HG02798 (cell line): Measurements from ENCODE around the gene CRYBG2.

Experiments used
- ATAC-seq: cut with Tn5 transposase; IDR thresholded peaks from one replicate; pipeline ENCODE4 v1.9.1; 2021; ENCODE audit warnings: mild to moderate bottlenecking; ENCODE audit not compliant: unreplicated experiment, poor library complexity

The CRYBG2 gene

DNA sequence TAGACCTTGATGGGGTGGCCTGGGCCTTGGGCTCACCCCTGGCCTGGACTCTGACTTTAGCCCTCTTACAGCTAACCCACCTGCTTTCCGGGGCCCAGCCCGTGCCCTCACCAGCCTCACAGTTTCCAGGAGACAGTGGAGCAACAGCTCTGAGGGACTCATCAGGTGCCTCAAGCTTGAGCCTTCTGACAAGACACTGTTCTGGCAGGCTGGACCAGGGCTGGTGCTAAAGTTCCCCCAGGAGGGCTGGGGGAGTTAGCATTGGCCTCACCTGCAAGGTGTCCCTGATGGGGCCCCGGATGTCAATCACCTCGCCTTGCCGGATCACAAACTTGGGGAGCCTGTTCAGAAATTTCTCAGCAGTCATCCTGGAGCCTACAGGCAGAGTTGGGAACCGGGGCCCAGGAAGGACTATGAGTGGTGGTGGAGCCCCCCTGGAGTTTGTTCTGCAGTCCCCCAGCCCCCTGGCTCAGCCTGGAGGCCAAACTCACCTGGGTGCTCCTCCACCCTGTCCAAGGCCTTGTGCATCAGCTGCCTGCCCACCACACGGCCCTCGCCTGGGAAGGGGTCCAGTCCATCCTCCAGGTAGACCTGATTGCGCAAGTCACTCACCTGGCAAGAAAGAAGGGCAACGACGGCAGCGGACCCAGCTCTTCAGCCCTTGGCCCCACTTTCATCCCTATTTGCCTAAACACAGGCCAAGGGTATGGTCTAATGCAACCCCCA is 69.9 kb downstream of the CRYBG2 start:
- no peak for ATAC-seq

DNA sequence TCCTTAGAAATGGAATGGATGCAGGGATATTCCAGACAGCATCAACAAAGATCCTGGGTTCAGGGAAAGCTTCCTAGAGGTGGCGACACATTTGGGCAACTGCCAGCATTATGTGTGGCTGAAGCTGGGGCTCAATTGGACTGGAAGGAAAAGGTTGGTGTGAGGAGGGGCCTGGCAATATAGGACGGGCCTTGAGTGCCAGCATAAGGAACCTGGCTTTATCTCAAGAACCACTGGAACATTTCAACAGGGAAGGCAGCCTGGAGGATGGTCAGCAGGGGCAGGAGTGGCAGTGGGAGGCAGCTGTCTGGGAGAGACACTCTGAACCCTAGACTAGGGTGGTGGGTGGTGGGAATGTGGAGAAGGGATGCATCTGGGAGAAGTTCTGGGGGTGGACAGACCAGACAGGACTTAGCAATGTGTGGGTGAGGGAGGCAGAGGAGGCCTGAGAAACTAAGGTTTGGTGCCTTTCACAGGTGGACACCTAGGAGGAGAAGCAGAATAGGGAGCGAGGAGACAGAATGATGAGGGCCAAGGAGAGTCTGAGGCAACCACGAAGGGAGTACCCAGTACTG is 70.6 kb downstream of the CRYBG2 start:
- ATAC-seq: no peak

DNA sequence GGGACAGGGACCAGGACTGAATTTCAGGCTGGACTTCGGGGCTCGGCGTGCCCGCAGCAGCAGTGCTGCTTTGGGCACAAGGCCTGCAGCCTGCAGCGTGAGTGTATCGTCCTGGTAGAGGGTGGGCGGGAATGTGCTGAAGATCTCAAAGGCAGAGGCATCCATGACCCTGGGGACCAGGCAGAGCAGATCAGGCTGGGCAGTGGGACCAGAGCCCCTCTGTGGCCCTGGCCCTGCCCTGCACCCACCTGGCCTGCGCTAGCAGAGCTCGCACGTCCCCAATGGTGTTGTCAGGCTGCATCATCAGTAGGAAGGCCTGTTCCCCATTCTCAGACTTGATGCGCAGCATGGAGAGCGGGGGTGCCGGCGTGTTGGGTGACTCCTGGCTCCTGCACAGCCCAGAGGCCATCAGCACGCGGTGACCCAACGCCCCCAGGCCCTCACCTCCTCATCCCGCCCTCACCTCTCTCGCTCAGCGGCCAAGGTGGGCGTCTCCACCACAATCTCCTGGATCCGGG is 71.5 kb downstream of the CRYBG2 start:
- ATAC-seq: no peak

DNA sequence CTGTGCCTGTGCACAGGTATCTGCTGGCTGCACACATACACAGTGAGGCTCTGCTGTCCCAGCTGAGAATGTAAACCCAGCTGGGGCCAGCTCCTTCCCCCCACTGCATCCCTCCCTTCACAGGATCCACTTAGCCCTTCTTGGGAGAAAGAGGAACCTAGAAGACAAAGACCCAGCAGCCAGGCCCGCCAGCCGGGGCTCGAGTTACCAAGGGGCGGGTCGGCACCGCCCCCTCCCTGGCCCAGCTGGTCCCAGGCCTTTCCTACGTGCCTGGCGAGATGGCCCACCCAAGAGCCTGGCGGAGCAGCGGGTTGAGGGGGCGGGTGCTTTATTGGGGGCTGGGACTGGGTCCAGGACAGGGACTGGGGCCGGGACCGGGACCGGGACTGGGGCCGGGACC is 72.0 kb downstream of the CRYBG2 start:
- ATAC-seq: no peak

DNA sequence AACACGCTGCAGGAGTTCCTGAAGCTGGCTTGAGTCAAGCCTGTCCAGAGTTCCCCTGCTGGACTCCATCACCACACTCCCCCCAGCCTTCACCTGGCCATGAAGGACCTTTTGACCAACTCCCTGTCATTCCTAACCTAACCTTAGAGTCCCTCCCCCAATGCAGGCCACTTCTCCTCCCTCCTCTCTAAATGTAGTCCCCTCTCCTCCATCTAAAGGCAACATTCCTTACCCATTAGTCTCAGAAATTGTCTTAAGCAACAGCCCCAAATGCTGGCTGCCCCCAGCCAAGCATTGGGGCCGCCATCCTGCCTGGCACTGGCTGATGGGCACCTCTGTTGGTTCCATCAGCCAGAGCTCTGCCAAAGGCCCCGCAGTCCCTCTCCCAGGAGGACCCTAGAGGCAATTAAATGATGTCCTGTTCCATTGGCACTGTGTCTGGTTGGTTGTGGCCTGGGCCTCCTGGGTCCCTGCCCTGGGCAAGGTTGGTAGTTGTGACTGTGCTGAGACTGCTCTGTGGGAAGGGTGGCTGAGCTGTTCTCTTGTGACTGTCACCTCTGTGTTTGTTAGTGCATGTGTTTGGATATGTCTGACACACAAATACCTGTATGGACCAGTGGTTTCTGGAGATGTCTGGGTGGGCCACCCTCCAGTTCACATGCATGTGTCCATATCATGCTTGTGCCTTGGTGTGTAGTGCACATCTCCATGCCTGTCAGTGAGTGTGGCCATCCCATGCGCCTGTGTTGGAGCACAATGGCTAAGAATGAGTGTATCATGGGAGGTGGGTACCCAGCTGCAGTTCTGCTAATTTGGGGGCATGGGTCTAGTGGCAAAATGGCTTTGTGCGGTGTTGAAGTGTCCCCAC is 72.6 kb downstream of the CRYBG2 start:
- ATAC-seq: no peak

DNA sequence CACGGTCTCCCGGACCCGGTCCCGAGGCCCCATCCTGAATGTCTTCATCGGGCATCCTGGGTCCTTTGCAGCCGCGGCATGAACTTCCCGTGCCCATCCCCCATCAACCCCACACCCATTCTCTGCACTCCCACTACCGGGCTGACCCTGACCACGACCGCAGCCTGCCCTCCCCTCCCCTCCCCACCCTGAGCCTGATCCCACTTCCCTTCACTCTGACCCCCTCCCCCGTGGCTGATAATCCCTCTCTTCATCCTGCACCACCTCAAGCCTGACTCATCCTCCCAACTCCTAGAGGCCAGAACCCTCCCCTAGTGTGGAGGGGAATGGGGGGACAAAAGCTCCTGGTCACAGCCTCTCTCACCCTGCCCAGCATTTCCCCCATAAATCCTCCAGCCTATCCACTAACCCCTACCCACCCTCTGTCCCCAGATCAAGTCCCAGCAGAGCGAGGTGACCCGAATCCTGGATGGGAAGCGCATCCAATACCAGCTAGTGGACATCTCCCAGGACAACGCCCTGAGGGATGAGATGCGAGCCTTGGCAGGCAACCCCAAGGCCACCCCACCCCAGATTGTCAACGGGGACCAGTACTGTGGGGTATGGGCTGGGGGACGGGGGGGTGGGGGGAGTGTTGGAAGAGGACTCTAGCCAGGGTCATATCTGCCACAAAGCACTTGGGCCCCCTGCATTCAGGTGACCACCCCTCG is 73.4 kb downstream of the CRYBG2 start:
- ATAC-seq: no peak

DNA sequence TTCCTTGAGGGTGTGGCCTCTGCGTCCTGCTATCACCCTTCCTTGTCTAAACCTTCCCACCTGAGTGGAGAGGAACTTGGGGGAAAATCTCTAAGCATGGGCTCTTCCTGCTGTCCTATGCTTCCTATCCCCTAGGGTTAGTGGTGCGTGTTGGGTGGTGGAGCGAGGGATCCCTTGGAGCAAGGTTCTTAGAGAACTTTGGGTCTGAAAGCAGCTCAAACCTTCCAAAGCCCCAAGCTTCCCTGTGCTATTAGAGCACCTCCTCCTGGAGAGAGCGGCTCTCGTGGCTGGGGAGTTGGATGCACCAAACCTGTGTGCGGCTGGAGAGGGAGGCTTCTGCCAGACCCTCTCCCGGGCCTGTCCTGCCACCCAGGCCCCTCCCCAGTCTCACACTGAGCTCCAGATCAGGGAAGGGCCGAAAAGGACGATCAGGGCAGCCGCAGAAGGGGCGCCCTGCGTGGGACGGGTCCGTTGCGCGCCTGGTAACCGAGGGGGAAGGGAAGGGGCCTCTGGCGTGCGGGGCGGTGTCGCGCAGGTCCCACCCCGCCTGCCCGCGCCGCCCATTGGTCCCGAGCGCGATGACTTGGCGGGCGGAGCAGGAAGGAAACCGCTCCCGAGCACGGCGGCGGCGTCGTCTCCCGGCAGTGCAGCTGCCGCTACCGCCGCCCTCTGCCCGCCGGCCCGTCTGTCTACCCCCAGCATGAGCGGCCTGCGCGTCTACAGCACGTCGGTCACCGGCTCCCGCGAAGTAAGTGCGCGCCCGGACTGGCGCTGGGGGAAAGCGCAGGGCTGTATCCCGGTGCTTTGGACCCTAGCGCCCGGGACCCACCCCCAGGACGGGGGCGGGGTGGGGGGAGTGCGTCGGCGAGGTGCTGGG is 74.2 kb downstream of the CRYBG2 start, which contains the start of gene SH3BGRL3:
Gene SH3BGRL3 (plus strand): TSS at position 631 of the 877 bp plus-strand sequence. CDS start 70 bp downstream, at position 701.
- ATAC-seq: peak; percentile 76

DNA sequence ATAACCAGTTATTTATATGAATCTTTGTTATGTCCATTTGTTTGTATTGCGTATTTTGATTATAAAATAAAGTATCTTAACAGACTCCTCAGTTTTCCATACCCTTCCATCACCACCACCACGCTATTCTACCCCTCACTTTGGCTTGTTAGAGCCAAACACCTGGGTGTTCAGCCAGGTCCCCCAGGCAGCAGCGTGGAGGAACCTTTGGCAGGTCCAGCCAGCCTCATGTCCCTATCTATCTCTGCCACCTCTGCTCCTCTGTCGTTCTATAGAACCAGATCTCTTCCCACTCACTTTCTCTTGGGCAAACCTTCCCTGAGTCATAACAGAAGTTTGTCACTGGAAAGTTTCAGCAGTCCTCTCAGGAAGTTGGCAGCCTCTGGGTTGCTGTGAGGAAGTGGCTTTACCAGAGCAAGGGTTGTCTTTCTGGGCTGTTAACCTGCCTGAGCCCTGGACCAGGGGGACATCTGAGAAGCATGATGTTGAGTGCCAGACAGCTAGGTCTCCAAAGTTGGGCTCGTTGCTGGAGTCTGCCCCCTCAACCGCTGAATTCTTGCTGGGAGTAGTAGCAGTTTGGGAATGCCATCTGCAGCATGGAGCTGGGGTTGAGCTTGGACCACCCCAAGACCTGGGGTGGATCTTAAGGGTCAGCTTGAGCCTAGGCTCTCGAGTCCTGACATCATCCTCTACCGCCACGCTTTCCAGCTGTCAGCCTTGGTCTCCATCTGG is 75.0 kb downstream of the CRYBG2 start:
- no peak for ATAC-seq

DNA sequence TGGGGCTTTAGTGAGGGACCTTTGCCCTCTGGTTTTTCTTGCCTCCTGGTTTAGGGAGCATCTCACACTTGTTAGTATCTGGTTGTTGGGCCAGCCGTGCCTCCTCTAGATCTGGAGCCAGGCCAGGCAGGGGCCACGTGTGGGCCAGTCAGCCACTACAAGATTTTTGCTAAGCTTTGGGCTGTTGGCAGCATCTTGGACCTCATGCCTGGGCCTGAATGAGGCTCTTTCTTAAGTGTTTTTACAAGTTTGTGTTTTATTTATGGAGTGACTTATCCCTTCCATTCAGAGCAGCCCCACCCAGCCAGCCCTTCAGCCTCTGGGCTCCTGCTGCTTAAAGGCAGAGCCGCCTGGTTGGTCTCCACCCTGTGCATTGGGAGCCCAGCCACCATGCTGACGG is 75.6 kb downstream of the CRYBG2 start:
- ATAC-seq: no peak

DNA sequence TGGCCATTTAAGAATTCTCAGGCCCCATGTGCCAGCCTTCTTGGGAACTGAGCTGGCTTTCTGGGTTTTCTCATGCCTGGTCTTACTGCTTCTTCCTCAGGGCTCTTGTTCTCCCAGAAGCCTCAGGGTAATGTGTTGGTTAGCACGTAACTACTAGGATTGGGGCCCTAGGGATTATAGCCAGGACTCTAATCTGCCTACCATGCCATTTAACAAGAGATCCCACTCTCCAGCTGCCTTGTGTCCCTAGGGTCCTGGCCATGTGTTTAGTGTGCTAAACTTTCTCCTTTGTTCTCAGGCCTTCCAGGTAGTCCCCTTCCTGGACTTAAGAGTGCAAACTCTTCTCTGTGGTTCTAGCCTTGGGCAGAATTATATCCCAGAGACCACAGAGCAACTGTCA is 76.2 kb downstream of the CRYBG2 start:
- ATAC-seq: no peak

DNA sequence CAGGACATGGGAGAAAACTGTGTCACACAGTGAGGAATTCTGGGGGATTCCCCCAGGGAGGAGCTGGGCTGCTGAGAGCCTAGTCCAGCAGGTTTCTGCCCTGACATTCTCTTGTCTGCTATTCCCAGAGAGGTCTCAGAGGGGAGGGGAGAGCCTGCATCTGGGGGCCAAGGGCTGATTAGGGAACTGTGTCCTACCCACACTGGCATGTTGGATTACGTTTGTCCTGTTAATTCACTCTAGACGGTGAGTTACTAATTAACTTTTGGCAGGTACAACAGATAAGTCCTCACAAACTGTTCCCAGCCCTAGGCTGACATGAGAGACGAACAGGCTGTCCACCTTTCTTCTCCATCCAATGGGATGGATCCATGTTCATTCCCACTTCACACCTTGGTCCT is 76.7 kb downstream of the CRYBG2 start:
- no peak for ATAC-seq

DNA sequence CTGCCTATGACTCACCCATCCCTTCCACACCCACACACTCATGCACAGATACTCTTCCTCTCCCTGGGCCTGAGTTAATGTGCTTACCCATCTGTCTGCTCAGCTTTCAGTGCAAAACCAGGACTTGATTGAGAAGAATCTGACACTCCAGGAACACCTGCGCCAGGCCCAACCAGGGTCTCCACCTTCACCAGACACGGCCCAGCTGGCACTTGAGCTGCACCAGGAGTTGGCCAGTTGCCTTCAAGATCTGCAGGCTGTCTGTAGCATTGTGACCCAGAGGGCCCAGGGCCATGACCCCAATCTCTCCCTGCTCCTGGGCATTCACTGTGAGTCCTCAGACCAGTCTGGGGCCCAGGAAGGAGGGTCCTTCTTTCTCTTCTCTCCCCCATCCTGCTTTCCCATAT is 77.5 kb downstream of the CRYBG2 start:
- no peak for ATAC-seq

DNA sequence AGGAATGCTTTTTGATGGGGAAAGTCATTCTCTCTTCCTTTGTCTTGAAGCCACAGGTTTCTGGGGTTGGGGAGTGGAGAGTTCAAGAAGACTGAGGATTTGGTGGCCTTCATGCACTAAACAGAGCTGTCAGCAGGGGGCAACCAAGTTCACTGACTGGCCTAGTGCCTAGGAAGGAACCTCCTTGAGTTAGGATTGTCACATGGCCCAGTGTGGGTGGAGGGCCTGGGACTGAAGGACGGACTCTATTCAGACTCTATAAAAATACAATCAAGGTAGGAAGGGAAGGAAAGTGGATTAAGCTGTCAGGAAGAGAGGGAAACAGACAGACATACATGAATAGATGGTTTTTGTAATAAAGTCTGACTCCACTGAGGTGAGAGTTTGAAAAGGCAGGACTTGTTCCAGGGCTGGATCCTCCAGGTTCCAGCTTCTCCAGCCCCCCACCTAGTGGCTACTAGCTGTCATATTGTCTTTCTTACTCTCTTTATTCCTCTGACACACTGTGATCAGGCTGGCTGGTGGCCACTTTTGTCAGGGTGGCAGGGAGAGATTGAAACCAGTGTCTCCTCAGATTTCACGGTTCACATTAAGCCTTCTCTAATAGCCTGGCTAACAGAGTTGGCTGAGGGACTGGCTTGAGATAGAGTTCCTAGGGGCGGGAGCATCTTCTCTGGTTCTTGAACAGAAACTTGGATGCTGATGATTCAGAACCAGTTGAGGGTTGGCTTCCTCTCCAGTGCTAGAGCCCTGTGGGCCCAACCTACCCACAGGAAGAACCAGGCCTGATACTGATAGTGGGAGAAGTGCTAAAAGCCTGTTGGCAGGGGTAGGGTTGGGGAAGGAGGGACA is 78.1 kb downstream of the CRYBG2 start:
- ATAC-seq: no peak

DNA sequence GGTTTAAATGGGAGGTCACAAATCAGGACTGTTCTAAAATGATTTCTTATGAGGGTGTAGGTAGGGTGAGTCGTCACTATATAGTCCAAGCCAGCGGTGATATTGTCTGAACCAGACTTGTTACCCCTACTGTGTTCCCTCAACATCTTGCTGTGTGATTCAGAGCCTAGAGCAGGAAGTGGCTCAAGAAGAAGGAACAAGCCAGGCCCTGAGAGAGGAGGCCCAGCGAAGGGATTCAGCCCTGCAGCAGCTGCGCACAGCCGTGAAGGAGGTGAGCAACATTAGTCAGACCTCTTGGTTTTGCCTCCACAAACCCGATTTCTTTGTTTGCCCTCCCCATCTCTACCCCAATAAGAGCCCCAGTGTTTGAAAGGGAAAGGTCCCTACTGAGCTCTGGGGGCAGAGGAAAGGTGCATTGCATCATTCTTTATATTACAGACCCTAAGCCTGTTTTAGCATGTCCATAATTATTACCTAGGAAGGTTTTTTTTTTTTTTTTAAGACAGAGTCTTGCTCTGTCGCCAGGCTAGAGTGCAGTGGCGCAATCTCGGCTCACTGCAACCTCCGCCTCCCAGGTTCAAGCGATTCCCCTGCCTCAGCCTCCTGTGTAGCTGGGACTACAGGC is 79.0 kb downstream of the CRYBG2 start:
- no peak for ATAC-seq
